HG03457 (cell line): ENCODE measurements around the gene KRT23.

Source experiments
- ATAC-seq: cut with Tn5 transposase; IDR thresholded peaks from one replicate; pipeline ENCODE4 v1.9.1; 2021; ENCODE audit warnings: moderate number of reproducible peaks; ENCODE audit not compliant: unreplicated experiment

KRT23 gene

GRCh38 chr17:40937384-40937819, at the start of gene KRT23:
TSS of gene KRT23 (minus strand) at chr17:40937646. CDS start at chr17:40936603, 1,043 bp downstream.
- no peak for ATAC-seq

- ATAC-seq: no peak
Measured at GRCh38 chr17:40986920-40987319, 49.5 kb upstream of the KRT23 start.

- no peak for ATAC-seq
Measured at GRCh38 chr17:40984226-40984625, 46.8 kb upstream of the KRT23 start, which contains the start of gene KRT40. TSS of gene KRT40 (minus strand) at chr17:40984326. CDS start at chr17:40984273, 53 bp downstream.

- ATAC-seq: no peak
Measured at GRCh38 chr17:40981115-40981514, 43.7 kb upstream of the KRT23 start.

- no peak for ATAC-seq
Measured at GRCh38 chr17:40980596-40980995, 43.1 kb upstream of the KRT23 start.

- no peak for ATAC-seq
Measured at GRCh38 chr17:40980117-40980516, 42.7 kb upstream of the KRT23 start.

- no peak for ATAC-seq
Measured at GRCh38 chr17:40978575-40979151, 41.2 kb upstream of the KRT23 start.

GRCh38 chr17:40975516-40975915, 38.1 kb upstream of the KRT23 start:
- no peak for ATAC-seq

- no peak for ATAC-seq
Measured at GRCh38 chr17:40974366-40974765, 36.9 kb upstream of the KRT23 start.

GRCh38 chr17:40967582-40967981, 30.1 kb upstream of the KRT23 start:
- no peak for ATAC-seq

GRCh38 chr17:40966848-40967247, 29.4 kb upstream of the KRT23 start, which contains the start of gene KRT39:
TSS of gene KRT39 (minus strand) at chr17:40966948. CDS start at chr17:40966856, 92 bp downstream.
- no peak for ATAC-seq

GRCh38 chr17:40963838-40964237, 26.4 kb upstream of the KRT23 start:
- ATAC-seq: no peak

GRCh38 chr17:40962059-40962561, 24.7 kb upstream of the KRT23 start:
- ATAC-seq: no peak

GRCh38 chr17:40961591-40961990, 24.1 kb upstream of the KRT23 start:
- ATAC-seq: no peak

- no peak for ATAC-seq
Measured at GRCh38 chr17:40960144-40960543, 22.7 kb upstream of the KRT23 start.

GRCh38 chr17:40958086-40958953, 20.9 kb upstream of the KRT23 start:
- no peak for ATAC-seq

- no peak for ATAC-seq
Measured at GRCh38 chr17:40956401-40957254, 19.2 kb upstream of the KRT23 start.

- no peak for ATAC-seq
Measured at GRCh38 chr17:40953881-40954280, 16.4 kb upstream of the KRT23 start.

GRCh38 chr17:40952661-40953060, 15.2 kb upstream of the KRT23 start:
- no peak for ATAC-seq

GRCh38 chr17:40952154-40952553, 14.7 kb upstream of the KRT23 start:
- ATAC-seq: no peak

- no peak for ATAC-seq
Measured at GRCh38 chr17:40951011-40951622, 13.7 kb upstream of the KRT23 start.
